ENCODE measurements around the gene SCN2B.

- TF ChIP-seq CTCF (IDR thresholded peaks at IDR 0.05 in 8 of 11, conservative IDR thresholded peaks at IDR 0.05 in 3 of 11) (no peak), POLR2A (IDR thresholded peaks at IDR 0.05) (no peak), POLR2AphosphoS5 (IDR thresholded peaks at IDR 0.05) (no peak)
Observed at GRCh38 chr11:118215765-118216164, 39.3 kb upstream of the SCN2B start.
